ENCODE measurements around the gene RPL29.

The RPL29 gene

GRCh38 chr3:52039846-52040245, 44.2 kb upstream of the RPL29 start (continued):
- TF ChIP-seq TSHZ2 (CRISPR knock-in tag; IDR thresholded peaks at IDR 0.05) (no peak), ZNF8 (CRISPR knock-in tag; IDR thresholded peaks at IDR 0.05) (no peak)

GRCh38 chr3:52039426-52039825, 43.7 kb upstream of the RPL29 start:
- no peak for TF ChIP-seq CREB5 (CRISPR knock-in tag; IDR thresholded peaks at IDR 0.05; ENCODE audit: low read depth)
- TF ChIP-seq CSDC2 (CRISPR knock-in tag; IDR thresholded peaks at IDR 0.05), result no peak
- no peak for TF ChIP-seq TCF4 (CRISPR knock-in tag; IDR thresholded peaks at IDR 0.05; ENCODE audit: borderline replicate concordance)
- TF ChIP-seq CSRNP3 (CRISPR knock-in tag; IDR thresholded peaks at IDR 0.05), result no peak
- ATAC-seq, result no peak

GRCh38 chr3:52038227-52038626, 42.5 kb upstream of the RPL29 start:
- TF ChIP-seq BACH2 (CRISPR knock-in tag; IDR thresholded peaks at IDR 0.05; ENCODE audit: borderline replicate concordance) (no peak), TOX (CRISPR knock-in tag; IDR thresholded peaks at IDR 0.05; ENCODE audit: borderline replicate concordance) (no peak), PATZ1 (CRISPR knock-in tag; IDR thresholded peaks at IDR 0.05; ENCODE audit: borderline replicate concordance) (no peak), TSHZ2 (CRISPR knock-in tag; IDR thresholded peaks at IDR 0.05) (no peak), ZNF8 (CRISPR knock-in tag; IDR thresholded peaks at IDR 0.05) (no peak), RARB (CRISPR knock-in tag; IDR thresholded peaks at IDR 0.05) (no peak), PPARA (CRISPR knock-in tag; IDR thresholded peaks at IDR 0.05; ENCODE audit: borderline replicate concordance) (no peak), CREB5 (CRISPR knock-in tag; IDR thresholded peaks at IDR 0.05; ENCODE audit: low read depth) (no peak), ZNF565 (CRISPR knock-in tag; conservative IDR thresholded peaks at IDR 0.05; ENCODE audit: low read depth) (no peak), ARNTL (CRISPR knock-in tag; IDR thresholded peaks at IDR 0.05; ENCODE audit: borderline replicate concordance, low read depth) (no peak), TCF4 (CRISPR knock-in tag; IDR thresholded peaks at IDR 0.05; ENCODE audit: borderline replicate concordance) (no peak), ZFP3 (CRISPR knock-in tag; IDR thresholded peaks at IDR 0.05) (no peak), GLIS3 (CRISPR knock-in tag; IDR thresholded peaks at IDR 0.05) (no peak), ZNF70 (CRISPR knock-in tag; IDR thresholded peaks at IDR 0.05) (no peak), ZC3H10 (CRISPR knock-in tag; IDR thresholded peaks at IDR 0.05) (no peak), ISL1 (CRISPR knock-in tag; IDR thresholded peaks at IDR 0.05) (no peak), POU6F1 (CRISPR knock-in tag; IDR thresholded peaks at IDR 0.05; ENCODE audit: borderline replicate concordance, low read depth) (no peak), CSDC2 (CRISPR knock-in tag; IDR thresholded peaks at IDR 0.05) (no peak)
- no peak for ATAC-seq
